ACC112 (cell line): Measurements from ENCODE around the gene PRKG1.
"Not testable (repeated sequence)": the region's sequence is repeated elsewhere in the genome, so short reads cannot be mapped to it uniquely, and the experiment has no call there.

ENCODE experiments used
- H2AFZ ChIP-seq: fragments of 200-600 bp; sonication (generic); one replicate; pipeline ENCODE4 v1.6.0; 2017; ENCODE audit warnings: antibody characterized with exemption, low read length; ENCODE audit not compliant: unreplicated experiment
- H3K27ac ChIP-seq: fragments of 200-600 bp; sonication (generic); 2 replicates; pipeline ENCODE4 v1.5.1; 2014; ENCODE audit warnings: low read depth, mild to moderate bottlenecking, antibody characterized with exemption, low read length, moderate library complexity
- H3K27me3 ChIP-seq: fragments of 200-600 bp; sonication (generic); 2 replicates; pipeline ENCODE4 v1.6.1; 2014; ENCODE audit warnings: mild to moderate bottlenecking, antibody characterized with exemption, low read length, moderate library complexity, mixed read lengths; ENCODE audit not compliant: insufficient read depth
- H3K36me3 ChIP-seq: fragments of 200-600 bp; sonication (generic); 2 replicates; pipeline ENCODE4 v1.6.1; 2016; ENCODE audit warnings: mild to moderate bottlenecking, antibody characterized with exemption, low read length, moderate library complexity, mixed read lengths; ENCODE audit not compliant: insufficient read depth
- H3K4me1 ChIP-seq: fragments of 200-600 bp; sonication (generic); one replicate; pipeline ENCODE4 v1.6.1; 2016; ENCODE audit warnings: low read length, mixed read lengths; ENCODE audit not compliant: insufficient read depth, unreplicated experiment, control insufficient read depth
- H3K4me3 ChIP-seq: fragments of 200-600 bp; sonication (generic); 2 replicates; pipeline ENCODE4 v1.5.1; 2014; ENCODE audit warnings: mild to moderate bottlenecking, low read depth, low read length
- H3K79me2 ChIP-seq: fragments of 200-600 bp; sonication (generic); one replicate; pipeline ENCODE4 v1.6.0; 2016; ENCODE audit warnings: low read length; ENCODE audit not compliant: control insufficient read depth, unreplicated experiment, insufficient read depth

The PRKG1 gene

DNA sequence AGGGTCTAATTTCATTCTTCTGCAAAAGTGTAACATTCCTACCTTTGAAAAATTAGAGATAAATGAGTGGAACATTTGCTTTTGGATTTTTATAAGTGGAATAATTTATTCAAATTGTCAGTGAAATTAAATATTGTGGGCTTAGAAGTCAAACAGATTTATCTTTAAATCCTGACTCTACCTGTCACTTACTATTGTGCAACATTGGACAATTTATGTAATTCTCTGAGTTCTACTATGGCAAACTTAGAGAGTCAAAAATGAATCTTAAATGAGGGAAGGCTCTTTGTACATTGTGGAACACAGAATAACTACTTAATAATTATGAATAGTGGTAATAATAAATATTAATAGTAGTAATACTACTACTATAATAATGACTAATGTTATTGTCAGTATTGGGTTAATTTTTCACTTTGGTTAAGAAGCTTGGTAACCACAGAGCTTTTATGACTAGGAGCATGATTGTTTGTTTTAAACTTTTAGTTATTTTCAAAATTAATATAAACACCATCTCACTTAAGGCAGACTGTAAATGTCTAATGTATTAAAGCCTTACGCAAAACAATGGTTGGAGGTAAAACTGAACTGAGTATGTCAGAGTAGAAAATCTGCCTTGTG, 70.0 kb downstream of the PRKG1 start:
- no peaks in the 10 kb centered on the region for H3K27me3 ChIP-seq
- no peak overlapping the region for H3K4me3 ChIP-seq
- H3K79me2 ChIP-seq, result no peaks in the 10 kb centered on the region
- no peaks in the 10 kb centered on the region for H3K4me1 ChIP-seq
- H3K36me3 ChIP-seq, result no peaks in the 10 kb centered on the region
- no peak overlapping the region for H3K27ac ChIP-seq
- no peak overlapping the region for H2AFZ ChIP-seq

GRCh38 chr10:51145375-51145774, 71.1 kb downstream of the PRKG1 start:
- Histone ChIP-seq H3K36me3 (no peaks in the 10 kb centered on the region), H3K4me3 (no peak overlapping the region), H3K4me1 (no peaks in the 10 kb centered on the region), H3K79me2 (no peaks in the 10 kb centered on the region), H3K27ac (no peak overlapping the region), H2AFZ (no peak overlapping the region), H3K27me3 (no peaks in the 10 kb centered on the region)

DNA sequence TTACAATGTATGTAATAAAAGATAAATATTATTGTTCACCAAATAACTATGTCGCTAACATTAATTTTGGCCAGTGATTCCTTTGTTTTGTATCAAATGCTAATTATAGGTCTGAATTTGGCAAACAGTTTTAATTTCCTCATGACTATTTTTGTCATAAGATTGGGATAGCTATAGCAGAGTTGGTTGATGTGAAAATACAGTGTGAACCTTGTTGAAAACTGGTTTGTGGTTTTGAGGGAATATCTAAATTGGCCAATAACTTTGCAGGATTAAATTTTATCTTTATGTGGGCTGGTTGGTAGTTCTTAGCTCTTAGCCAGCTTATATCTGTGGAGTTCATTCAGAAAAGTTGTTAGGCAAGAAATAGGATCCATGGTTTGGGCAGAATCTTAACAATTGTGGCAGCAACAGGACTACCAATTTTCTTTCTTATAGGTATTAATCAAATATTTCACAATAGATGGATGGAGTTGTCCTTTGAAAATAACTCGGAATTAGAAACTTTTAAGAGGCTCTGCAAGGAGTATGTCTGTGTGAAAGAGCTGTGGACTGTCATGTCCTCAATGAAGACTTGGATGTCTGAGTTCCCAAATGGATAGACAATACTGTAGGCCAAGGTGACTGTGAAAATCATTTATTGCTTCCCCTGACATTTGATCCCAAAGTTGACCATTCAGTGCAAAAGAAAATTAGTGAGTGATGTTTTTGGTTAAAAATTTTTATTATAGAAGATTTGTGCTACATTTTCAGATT, 73.5 kb downstream of the PRKG1 start:
- Histone ChIP-seq H3K4me1 (no peaks in the 10 kb centered on the region), H3K27ac (no peak overlapping the region), H3K27me3 (no peaks in the 10 kb centered on the region), H3K79me2 (no peaks in the 10 kb centered on the region), H3K36me3 (no peaks in the 10 kb centered on the region), H3K4me3 (no peak overlapping the region), H2AFZ (no peak overlapping the region)

DNA sequence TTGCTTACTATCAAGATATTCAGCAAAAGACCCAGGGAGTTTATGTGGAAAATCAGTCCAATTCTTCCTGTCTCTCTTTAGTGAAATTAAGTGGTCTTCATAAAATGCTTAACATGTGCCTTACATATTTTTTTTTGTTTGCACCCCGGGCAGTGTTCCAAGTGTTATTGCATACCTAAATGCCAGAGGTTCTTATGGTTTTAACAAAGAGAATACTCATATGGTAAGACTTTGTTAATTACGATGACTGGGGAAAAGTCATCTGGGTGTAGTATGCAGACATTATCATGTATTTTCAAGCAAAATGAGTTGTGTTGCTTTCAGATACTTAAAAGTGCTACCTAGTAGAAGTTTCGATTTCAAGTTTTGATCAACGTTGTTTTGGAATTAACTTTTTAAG, 82.6 kb downstream of the PRKG1 start:
- no peak overlapping the region for H3K27ac ChIP-seq
- H2AFZ ChIP-seq, result no peak overlapping the region
- H3K36me3 ChIP-seq, result no peaks in the 10 kb centered on the region
- no peak overlapping the region for H3K4me3 ChIP-seq
- H3K27me3 ChIP-seq, result no peaks in the 10 kb centered on the region
- H3K79me2 ChIP-seq, result no peaks in the 10 kb centered on the region
- H3K4me1 ChIP-seq, result peaks cover 3% of the 10 kb centered on the region

GRCh38 chr10:51158832-51159231, 84.5 kb downstream of the PRKG1 start:
- H3K27me3 ChIP-seq, result no peaks in the 10 kb centered on the region
- no peak overlapping the region for H3K27ac ChIP-seq
- no peak overlapping the region for H2AFZ ChIP-seq
- peaks cover 3% of the 10 kb centered on the region for H3K4me1 ChIP-seq
- H3K79me2 ChIP-seq, result no peaks in the 10 kb centered on the region
- H3K36me3 ChIP-seq, result no peaks in the 10 kb centered on the region
- H3K4me3 ChIP-seq, result no peak overlapping the region

DNA sequence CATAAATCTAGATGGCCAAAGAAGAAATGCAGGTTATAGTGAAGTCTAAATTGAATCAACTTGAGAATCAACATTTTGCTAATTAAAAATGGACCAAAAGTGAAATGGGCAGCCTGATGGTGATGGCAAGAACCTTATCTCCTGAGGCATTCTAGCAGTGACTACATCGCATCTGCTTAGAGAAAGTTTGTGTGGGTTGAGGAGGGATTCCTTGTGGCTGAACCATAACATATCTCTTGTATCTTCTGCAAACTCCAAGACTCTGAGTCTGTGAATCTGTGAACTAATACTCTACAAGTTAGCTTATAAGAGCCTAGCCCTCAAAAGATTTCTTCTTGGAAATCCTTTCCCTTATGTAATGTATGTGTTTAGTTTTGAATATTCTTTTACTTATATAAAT, 85.6 kb downstream of the PRKG1 start:
- H3K27ac ChIP-seq, result no peak overlapping the region
- no peak overlapping the region for H2AFZ ChIP-seq
- no peaks in the 10 kb centered on the region for H3K36me3 ChIP-seq
- H3K27me3 ChIP-seq, result no peaks in the 10 kb centered on the region
- no peak overlapping the region for H3K4me3 ChIP-seq
- peaks cover 3% of the 10 kb centered on the region for H3K4me1 ChIP-seq
- H3K79me2 ChIP-seq, result no peaks in the 10 kb centered on the region

- H3K36me3 ChIP-seq, result no peaks in the 10 kb centered on the region
- peaks cover 1% of the 10 kb centered on the region for H3K4me1 ChIP-seq
- H3K27me3 ChIP-seq, result no peaks in the 10 kb centered on the region
- H2AFZ ChIP-seq, result no peak overlapping the region
- H3K79me2 ChIP-seq, result no peaks in the 10 kb centered on the region
- no peak overlapping the region for H3K4me3 ChIP-seq
- H3K27ac ChIP-seq, result no peak overlapping the region
Measured at GRCh38 chr10:51162002-51162401, 87.7 kb downstream of the PRKG1 start.

GRCh38 chr10:51163380-51164049, 89.2 kb downstream of the PRKG1 start:
- not testable (repeated sequence) for H3K36me3 ChIP-seq, H3K27me3 ChIP-seq, H3K4me1 ChIP-seq, H2AFZ ChIP-seq, H3K79me2 ChIP-seq, H3K27ac ChIP-seq, H3K4me3 ChIP-seq

DNA sequence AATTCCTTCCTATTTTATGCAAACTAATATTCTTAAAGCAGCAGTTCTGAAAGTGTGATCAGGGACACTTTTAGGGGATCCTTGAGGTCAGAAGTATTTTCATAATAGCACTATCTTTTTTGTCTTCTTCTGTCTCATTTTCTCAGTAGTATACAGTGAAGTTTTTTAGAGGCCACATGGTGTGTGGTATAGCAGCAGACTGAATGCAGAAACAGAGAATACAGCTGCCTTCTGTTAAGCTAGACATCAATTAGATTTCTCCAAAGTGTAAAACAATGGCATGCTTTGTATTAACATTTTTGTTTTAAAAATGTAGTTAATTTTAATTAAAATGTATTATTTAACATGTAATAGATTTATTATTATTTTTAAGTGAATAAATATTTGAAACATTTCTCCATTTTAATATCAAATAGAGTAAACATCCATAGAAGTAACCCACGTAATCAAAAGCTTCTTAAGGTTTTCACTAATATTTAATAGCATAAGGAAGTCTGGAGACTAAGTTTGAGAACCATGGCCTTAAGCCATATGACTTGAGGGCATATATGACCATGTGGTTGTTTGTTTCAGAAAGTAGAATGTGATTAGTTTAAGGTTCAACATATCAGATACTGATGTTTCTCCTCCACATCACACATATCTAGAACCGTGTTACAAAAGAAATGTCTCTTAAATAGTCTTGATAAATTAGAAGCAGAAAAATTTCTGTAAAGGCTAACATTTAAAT, 94.0 kb downstream of the PRKG1 start:
- H3K27me3 ChIP-seq, result no peaks in the 10 kb centered on the region
- H3K27ac ChIP-seq, result no peak overlapping the region
- no peaks in the 10 kb centered on the region for H3K79me2 ChIP-seq
- no peak overlapping the region for H3K4me3 ChIP-seq
- H2AFZ ChIP-seq, result no peak overlapping the region
- H3K36me3 ChIP-seq, result no peaks in the 10 kb centered on the region
- H3K4me1 ChIP-seq, result peaks cover 31% of the 10 kb centered on the region

DNA sequence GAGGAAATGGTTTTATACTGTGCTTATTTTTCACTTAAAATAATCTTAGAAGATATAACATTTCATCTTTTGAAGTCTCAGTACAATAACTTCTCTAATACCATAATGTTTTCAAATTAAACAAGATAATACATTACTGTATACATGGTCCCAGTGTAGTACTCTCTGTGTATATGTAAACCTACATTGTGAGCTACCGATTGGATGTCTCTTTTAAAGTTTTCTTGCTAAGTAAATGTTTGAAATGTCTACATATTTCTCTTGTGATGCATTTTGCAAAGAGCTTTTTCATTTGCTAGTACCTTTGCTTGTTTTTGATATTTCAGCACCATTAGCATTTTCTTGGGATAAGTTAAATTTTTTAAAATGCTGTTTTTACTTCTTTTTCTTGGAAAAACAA, 94.8 kb downstream of the PRKG1 start:
- peaks cover 31% of the 10 kb centered on the region for H3K4me1 ChIP-seq

More for the DNA sequence above, 94.8 kb downstream of the PRKG1 start:
- Histone ChIP-seq H3K27me3 (no peaks in the 10 kb centered on the region), H3K79me2 (no peaks in the 10 kb centered on the region), H2AFZ (no peak overlapping the region), H3K4me3 (no peak overlapping the region), H3K36me3 (no peaks in the 10 kb centered on the region), H3K27ac (no peak overlapping the region)
